Osteoblast (primary cell): Measurements from ENCODE around the gene OR5AK2. TPM values are rescaled to one million over a fixed set of nuclear protein-coding genes. Genes with fewer than 3 reads are reported as not detected.

Experiments
- DNase-seq: peaks from one replicate; pipeline ENCODE4 v3.0.0; 2011; ENCODE audit warnings: low spot score, mixed read lengths; ENCODE audit not compliant: insufficient read length; ENCODE audit errors: missing footprints
- H2AFZ ChIP-seq: 2 replicates; pipeline ENCODE4 v1.6.0; 2011; ENCODE audit warnings: mild to moderate bottlenecking, low read length
- H3K27ac ChIP-seq: 2 replicates; pipeline ENCODE4 v1.5.1; 2011; ENCODE audit warnings: mild to moderate bottlenecking, low read depth, low read length, moderate library complexity
- H3K27me3 ChIP-seq: 2 replicates; pipeline ENCODE4 v1.6.0; 2012; ENCODE audit warnings: mild to moderate bottlenecking, control low read depth, inconsistent platforms, low read length, moderate library complexity; ENCODE audit not compliant: insufficient read depth
- H3K36me3 ChIP-seq: 2 replicates; pipeline ENCODE4 v1.5.1; 2011; ENCODE audit warnings: mild to moderate bottlenecking, low read length, control low read depth, moderate library complexity; ENCODE audit not compliant: insufficient read depth
- H3K4me1 ChIP-seq: 2 replicates; pipeline ENCODE4 v1.5.1; 2011; ENCODE audit warnings: mild to moderate bottlenecking, low read length, control low read depth, moderate library complexity; ENCODE audit not compliant: insufficient read depth
- H3K4me2 ChIP-seq: 2 replicates; pipeline ENCODE4 v1.6.0; 2011; ENCODE audit warnings: mild to moderate bottlenecking, low read length; ENCODE audit not compliant: insufficient read depth
- H3K4me3 ChIP-seq: fragments of 200-600 bp; sonication (generic); 3 replicates; pipeline ENCODE4 v1.5.1; 2012; ENCODE audit warnings: mild to moderate bottlenecking, low read length, inconsistent platforms; ENCODE audit not compliant: insufficient read depth
- H3K79me2 ChIP-seq: 2 replicates; pipeline ENCODE4 v1.6.0; 2012; ENCODE audit warnings: mild to moderate bottlenecking, low read length, control low read depth, inconsistent platforms; ENCODE audit not compliant: insufficient read depth
- H3K9me3 ChIP-seq: 2 replicates; pipeline ENCODE4 v1.5.1; 2011; ENCODE audit warnings: low read depth, low read length, control low read depth
- H4K20me1 ChIP-seq: 2 replicates; pipeline ENCODE4 v1.6.0; 2012; ENCODE audit warnings: mild to moderate bottlenecking, low read length, control low read depth; ENCODE audit not compliant: insufficient read depth
- CTCF ChIP-seq: IDR thresholded peaks from 2 replicates; pipeline ENCODE4 v1.5.1; 2011; ENCODE audit warnings: mild to moderate bottlenecking, low read depth, low read length, moderate library complexity; ENCODE audit errors: extremely low read depth
- total RNA-seq: library from RNA; depleted of rRNA; stranded (reverse); fragments of >200 nt; gene quantifications from 2 replicates; pipeline ENCODE4 v1.2.3, GENCODE V29; 2012

Gene OR5AK2
- total RNA-seq, 1 donor, result not detected

DNA sequence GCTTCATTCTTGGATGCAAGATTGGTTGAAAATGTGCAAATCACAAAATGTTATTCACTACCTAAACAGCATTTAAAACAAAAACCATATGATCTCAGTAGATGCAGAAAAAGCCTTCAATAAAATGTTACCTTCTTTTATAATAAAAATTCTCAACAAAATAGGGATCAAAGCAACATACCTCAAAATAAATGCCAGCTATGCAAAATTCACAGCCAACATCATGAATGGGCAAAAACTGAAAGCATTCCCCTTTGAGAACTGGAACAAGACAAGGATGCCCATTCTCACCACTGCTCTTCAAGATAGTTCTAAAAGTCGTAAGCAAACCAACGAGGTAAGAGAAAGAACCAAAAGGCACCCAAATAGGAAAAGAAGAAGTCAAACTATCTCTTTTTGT is 2.0 kb downstream of the OR5AK2 start:
- Histone ChIP-seq H3K79me2 (no peaks in the 10 kb centered on the region), H2AFZ (no peak overlapping the region), H3K27ac (no peak overlapping the region), H3K9me3 (no peaks in the 10 kb centered on the region), H3K36me3 (no peaks in the 10 kb centered on the region), H3K4me2 (no peak overlapping the region), H4K20me1 (no peaks in the 10 kb centered on the region), H3K4me1 (no peaks in the 10 kb centered on the region), H3K27me3 (no peaks in the 10 kb centered on the region), H3K4me3 (no peak overlapping the region)
- TF ChIP-seq CTCF, result no peak
- no peak for DNase-seq

DNA sequence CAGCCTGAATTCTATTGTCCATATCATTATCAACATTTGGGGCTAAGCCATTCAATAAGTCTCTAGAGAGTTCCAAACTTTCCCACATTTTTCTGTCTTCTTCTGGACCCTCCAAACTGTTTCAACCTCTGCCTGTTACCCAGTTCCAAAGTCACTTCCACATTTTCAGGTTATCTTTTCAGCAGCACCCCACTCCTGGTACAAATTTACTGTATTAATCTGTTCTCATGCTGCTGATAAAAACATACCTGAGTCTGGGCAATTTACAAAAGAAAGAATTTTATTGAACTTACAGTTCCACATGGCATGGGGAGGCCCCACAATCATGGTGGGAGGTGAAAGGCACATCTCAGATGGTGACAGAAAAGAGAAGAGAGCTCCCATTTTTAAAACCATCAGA is 5.8 kb downstream of the OR5AK2 start:
- H3K27ac ChIP-seq, result no peak overlapping the region
- no peak for TF ChIP-seq CTCF
- H3K4me1 ChIP-seq, result no peaks in the 10 kb centered on the region
- H3K4me2 ChIP-seq, result no peak overlapping the region
- H3K79me2 ChIP-seq, result no peaks in the 10 kb centered on the region
- H3K4me3 ChIP-seq, result no peak overlapping the region
- H3K36me3 ChIP-seq, result no peaks in the 10 kb centered on the region
- H3K27me3 ChIP-seq, result no peaks in the 10 kb centered on the region
- H2AFZ ChIP-seq, result no peak overlapping the region
- H3K9me3 ChIP-seq, result no peaks in the 10 kb centered on the region
- no peak for DNase-seq
- no peaks in the 10 kb centered on the region for H4K20me1 ChIP-seq

GRCh38 chr11:57001674-57002401 is 13.1 kb downstream of the OR5AK2 start:
- H3K27ac ChIP-seq, result no peak overlapping the region
- H3K4me3 ChIP-seq, result no peak overlapping the region
- TF ChIP-seq CTCF, result peak; percentile 50

DNA sequence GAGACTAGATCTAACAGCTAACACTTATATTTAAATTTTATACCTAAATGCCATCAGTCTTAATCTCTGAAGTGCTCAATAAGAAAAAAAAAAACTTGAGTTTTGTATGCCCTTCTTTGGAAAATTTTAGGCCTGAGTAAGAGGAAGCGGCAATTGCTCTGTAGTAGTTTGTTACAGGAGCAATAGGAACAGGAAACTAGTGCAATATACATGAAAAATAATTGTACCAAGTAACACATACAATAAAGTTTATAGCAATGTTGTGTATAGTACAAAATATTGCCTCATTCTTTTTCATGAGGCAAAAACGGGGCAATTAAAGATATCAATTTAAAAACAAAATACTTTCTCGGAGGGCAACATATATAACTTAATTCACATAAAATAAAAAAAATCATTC is 19.7 kb downstream of the OR5AK2 start:
- Histone ChIP-seq H3K4me3 (no peak overlapping the region), H3K4me1 (no peaks in the 10 kb centered on the region), H3K4me2 (no peak overlapping the region), H3K9me3 (no peaks in the 10 kb centered on the region), H3K27me3 (no peaks in the 10 kb centered on the region), H3K79me2 (no peaks in the 10 kb centered on the region), H3K36me3 (no peaks in the 10 kb centered on the region), H2AFZ (no peak overlapping the region), H3K27ac (no peak overlapping the region), H4K20me1 (no peaks in the 10 kb centered on the region)
- TF ChIP-seq CTCF, result no peak
- no peak for DNase-seq

More at GRCh38 chr11:57001674-57002401, 13.1 kb downstream of the OR5AK2 start:
- peak; percentile 46 for DNase-seq
- Histone ChIP-seq H3K79me2 (no peaks in the 10 kb centered on the region), H3K36me3 (no peaks in the 10 kb centered on the region), H2AFZ (no peak overlapping the region), H3K4me1 (no peaks in the 10 kb centered on the region), H4K20me1 (no peaks in the 10 kb centered on the region), H3K4me2 (no peak overlapping the region), H3K9me3 (no peaks in the 10 kb centered on the region), H3K27me3 (no peaks in the 10 kb centered on the region)
